GM11168 (cell line): Measurements from ENCODE around the gene PIN1.
"Not testable (repeated sequence)": the region's sequence is repeated elsewhere in the genome, so short reads cannot be mapped to it uniquely, and the experiment has no call there.

Source experiments
- in situ Hi-C: fragments of 300-500 bp; cut with MboI; formaldehyde crosslinking; loops from one replicate; pipeline ENCODE4 v1.12.0; 2022; ENCODE audit warnings: low sequenced_read_pairs; ENCODE audit not compliant: unreplicated experiment

The PIN1 gene

GRCh38 chr19:9808855-9809824 lies 26.0 kb upstream of the PIN1 start:
- in situ Hi-C loops, result no loop called here

- in situ Hi-C loops, result no loop called here
Observed at GRCh38 chr19:9811139-9811538, 24.0 kb upstream of the PIN1 start.

GRCh38 chr19:9818175-9818733 lies 16.9 kb upstream of the PIN1 start:
- in situ Hi-C loops, result no loop called here

GRCh38 chr19:9818734-9819595 lies 16.2 kb upstream of the PIN1 start, which contains the start of gene FBXL12:
TSS of gene FBXL12 (minus strand) at chr19:9819079. CDS start at chr19:9818813, 266 bp downstream.
- in situ Hi-C loops, result no loop called here

GRCh38 chr19:9819596-9819909 lies 15.6 kb upstream of the PIN1 start:
- in situ Hi-C loops, result no loop called here

- in situ Hi-C loops, result not testable (repeated sequence)
Observed at GRCh38 chr19:9820034-9820433, 15.1 kb upstream of the PIN1 start.

- in situ Hi-C loops, result no loop called here
Observed at GRCh38 chr19:9823816-9824215, 11.3 kb upstream of the PIN1 start.

GRCh38 chr19:9827289-9828238 lies 7.6 kb upstream of the PIN1 start, which contains the start of gene UBL5:
TSS of gene UBL5 (plus strand) at chr19:9827918. CDS start at chr19:9828338, 420 bp downstream.
- in situ Hi-C loops, result no loop called here

GRCh38 chr19:9828551-9829063 lies 6.5 kb upstream of the PIN1 start:
- in situ Hi-C loops, result no loop called here

GRCh38 chr19:9834307-9834725 lies 802 bp upstream of the PIN1 start:
- in situ Hi-C loops, result no loop called here

GRCh38 chr19:9835507-9835949 lies 410 bp downstream of the PIN1 start:
- in situ Hi-C loops, result no loop called here

- in situ Hi-C loops, result no loop called here
Observed at GRCh38 chr19:9836021-9836420, 903 bp downstream of the PIN1 start.

- in situ Hi-C loops, result no loop called here
Observed at GRCh38 chr19:9838324-9838723, 3.2 kb downstream of the PIN1 start.

GRCh38 chr19:9839415-9839814 lies 4.3 kb downstream of the PIN1 start:
- in situ Hi-C loops, result no loop called here

GRCh38 chr19:9842834-9843625 lies 7.9 kb downstream of the PIN1 start:
- in situ Hi-C loops, result no loop called here

GRCh38 chr19:9843626-9844273 lies 8.6 kb downstream of the PIN1 start:
- in situ Hi-C loops, result not testable (repeated sequence)

- in situ Hi-C loops, result no loop called here
Observed at GRCh38 chr19:9847087-9847671, 12.1 kb downstream of the PIN1 start.

GRCh38 chr19:9848060-9848459 lies 12.9 kb downstream of the PIN1 start:
- in situ Hi-C loops, result no loop called here
